OCI-LY3 (cell line): ENCODE data around the gene PRSS36.

Experiments used
- CTCF ChIP-seq: fragments of 200-600, 300-600 bp; sonication (generic); IDR thresholded peaks from 2 replicates; pipeline ENCODE4 v1.5.1; 2014; ENCODE audit warnings: antibody characterized with exemption, low read length, low read depth
- EZH2phosphoT487 ChIP-seq: fragments of 200-600 bp; shearing (Covaris generic); IDR thresholded peaks from 2 replicates; pipeline ENCODE4 v1.6.1; 2018; ENCODE audit warnings: antibody characterized with exemption, mixed run types, low read depth

DNA sequence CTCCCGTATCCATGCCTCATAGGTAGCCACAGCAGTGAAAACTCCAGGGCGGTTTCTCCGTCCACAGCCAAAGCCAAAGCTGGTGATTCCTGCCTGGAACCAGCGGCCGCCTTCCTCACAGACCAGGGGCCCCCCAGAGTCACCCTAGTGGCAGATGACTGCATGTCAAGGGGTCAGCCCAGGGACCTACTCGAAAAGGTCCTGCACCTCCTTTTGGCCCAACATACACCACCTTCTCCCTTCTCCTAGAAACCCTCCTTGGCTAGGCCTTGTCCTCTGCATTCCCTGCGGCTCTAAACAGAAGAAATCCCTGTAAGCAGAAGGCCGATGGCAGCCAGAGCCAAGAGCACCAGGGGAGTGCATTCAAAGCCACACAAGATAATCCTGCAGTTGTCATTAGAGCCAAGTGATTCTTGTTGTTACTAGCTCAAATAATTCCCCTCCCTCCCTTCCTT, 6.1 kb downstream of the PRSS36 start:
- TF ChIP-seq CTCF = no peak
- TF ChIP-seq EZH2phosphoT487 = no peak
